GM23338 (cell line): ENCODE results near the gene MAP2K3. TPM values are rescaled to one million over a fixed set of nuclear protein-coding genes. Genes with fewer than 3 reads are reported as not detected.

Experiments
- ATAC-seq: fragments of 200-7000 bp; cut with Tn5 transposase; 3 replicates; pipeline ENCODE4 v1.9.1; 2020
- DNase-seq: peaks from one replicate; pipeline ENCODE4 v3.0.0-alpha.2; 2015; ENCODE audit warnings: low spot score
- H2AFZ ChIP-seq: fragments of 200-600 bp; sonication (generic); 2 replicates; pipeline ENCODE4 v1.8.0; 2016; ENCODE audit warnings: antibody characterized with exemption, mild to moderate bottlenecking, moderate library complexity
- H3F3A ChIP-seq: fragments of 200-600 bp; sonication (generic); replicated peaks from 2 replicates; pipeline ENCODE4 v1.8.0; 2017; ENCODE audit warnings: antibody characterized with exemption, mixed run types, low read depth
- H3K27ac ChIP-seq: fragments of 200-600 bp; sonication (generic); 2 replicates; pipeline ENCODE4 v1.6.1; 2016; ENCODE audit warnings: low read depth
- H3K27me3 ChIP-seq: fragments of 200-600 bp; sonication (generic); 2 replicates; pipeline ENCODE4 v1.8.0; 2016; ENCODE audit warnings: mild to moderate bottlenecking, mixed run types, moderate library complexity; ENCODE audit not compliant: insufficient read depth
- H3K36me3 ChIP-seq: fragments of 200-600 bp; sonication (generic); 2 replicates; pipeline ENCODE4 v1.8.0; 2016; ENCODE audit warnings: mild to moderate bottlenecking; ENCODE audit not compliant: insufficient read depth
- H3K4me1 ChIP-seq: fragments of 200-600 bp; sonication (generic); 2 replicates; pipeline ENCODE4 v1.8.0; 2016; ENCODE audit warnings: mild to moderate bottlenecking, moderate library complexity; ENCODE audit not compliant: insufficient read depth
- H3K4me2 ChIP-seq: fragments of 200-600 bp; sonication (generic); 2 replicates; pipeline ENCODE4 v1.7.1; 2017; ENCODE audit warnings: mixed run types
- H3K4me3 ChIP-seq: fragments of 200-600 bp; sonication (generic); 2 replicates; pipeline ENCODE4 v1.6.1; 2016; ENCODE audit warnings: mixed run types
- H3K79me2 ChIP-seq: fragments of 200-600 bp; sonication (generic); replicated peaks from 2 replicates; pipeline ENCODE4 v1.8.0; 2017; ENCODE audit warnings: mild to moderate bottlenecking; ENCODE audit not compliant: insufficient read depth
- H3K9me2 ChIP-seq: fragments of 200-600 bp; sonication (generic); 2 replicates; pipeline ENCODE4 v1.8.0; 2017; ENCODE audit not compliant: insufficient read depth
- H4K20me1 ChIP-seq: fragments of 200-600 bp; sonication (generic); replicated peaks from 2 replicates; pipeline ENCODE4 v1.8.0; 2017; ENCODE audit warnings: mild to moderate bottlenecking; ENCODE audit not compliant: insufficient read depth
- H3K27ac Mint-ChIP-seq: 2 replicates; pipeline ENCODE4 v1.8.0; 2020; ENCODE audit warnings: inconsistent platforms, mild to moderate bottlenecking, moderate library complexity, mixed read lengths
- H3K27me3 Mint-ChIP-seq: 3 replicates; pipeline ENCODE4 v1.8.0; 2022; ENCODE audit warnings: low read depth, mild to moderate bottlenecking, moderate library complexity, mixed read lengths, inconsistent platforms; ENCODE audit not compliant: insufficient read depth, poor library complexity
- H3K36me3 Mint-ChIP-seq: 3 replicates; pipeline ENCODE4 v1.8.0; 2021; ENCODE audit warnings: low read depth, mild to moderate bottlenecking, inconsistent platforms, moderate library complexity, mixed read lengths
- H3K4me1 Mint-ChIP-seq: 3 replicates; pipeline ENCODE4 v1.8.0; 2020; ENCODE audit warnings: mild to moderate bottlenecking, inconsistent platforms, mixed read lengths
- H3K4me3 Mint-ChIP-seq: 3 replicates; pipeline ENCODE4 v1.8.0; 2021; ENCODE audit warnings: moderate library complexity, mild to moderate bottlenecking, inconsistent platforms, mixed read lengths
- H3K9me3 Mint-ChIP-seq: 3 replicates; pipeline ENCODE4 v1.8.0; 2020; ENCODE audit warnings: moderate library complexity, mild to moderate bottlenecking, inconsistent platforms, mixed read lengths
- CREB1 ChIP-seq: fragments of 250-450 bp; sonication (Bioruptor Pico); IDR thresholded peaks from 2 replicates; pipeline ENCODE4 v1.5.0; 2020; ENCODE audit warnings: low read depth, mild to moderate bottlenecking, moderate library complexity
- CTCF ChIP-seq, 2 experiments: fragments of 200-600 bp in 1 of 2; sonication (generic) in 1 of 2; conservative IDR thresholded peaks; 2 replicates each; pipeline versions ENCODE4 v1.5.1 to v1.6.1; 2016 to 2017; ENCODE audit warnings: antibody characterized with exemption in 2 of 2, low read depth in 2 of 2, mild to moderate bottlenecking in 2 of 2, moderate library complexity in 1 of 2
- EZH2phosphoT487 ChIP-seq: fragments of 200-600 bp; sonication (generic); IDR thresholded peaks from one replicate; pipeline ENCODE4 v1.8.1; 2018; ENCODE audit warnings: antibody characterized with exemption; ENCODE audit not compliant: unreplicated experiment
- JUNB ChIP-seq: IDR thresholded peaks from one replicate; pipeline ENCODE4 v1.6.1; 2016; ENCODE audit warnings: antibody characterized with exemption; ENCODE audit not compliant: unreplicated experiment
- NANOG ChIP-seq: IDR thresholded peaks from 2 replicates; pipeline ENCODE4 v1.6.1; 2016; ENCODE audit warnings: antibody characterized with exemption, borderline replicate concordance
- POLR2AphosphoS5 ChIP-seq: IDR thresholded peaks from 2 replicates; pipeline ENCODE4 v1.6.1; 2016; ENCODE audit warnings: antibody characterized with exemption, low read depth
- STAT1 ChIP-seq: IDR thresholded peaks from one replicate; pipeline ENCODE4 v1.6.1; 2016; ENCODE audit warnings: antibody characterized with exemption; ENCODE audit not compliant: unreplicated experiment
- ZNF114 ChIP-seq: fragments of 250-450 bp; sonication (Bioruptor Pico); IDR thresholded peaks from 2 replicates; pipeline ENCODE4 v1.5.0; 2020; ENCODE audit warnings: mild to moderate bottlenecking, moderate library complexity
- polyA plus RNA-seq: library from polyadenylated mRNA; unstranded; fragments of >200 nt; fragmentation: Nextera tagmentation; extraction: Ambion mirVana; gene quantifications from 2 replicates; pipeline ENCODE4 v1.2.1, GENCODE V29; 2016
- total RNA-seq: library from RNA; depleted of rRNA; stranded (reverse); fragments of >200 nt; shearing (Covaris generic); gene quantifications from 2 replicates; pipeline ENCODE4 v1.2.3, GENCODE V29; 2014
- TF ChIP-seq, protein P1 (sequence below): IDR thresholded peaks from 2 replicates; pipeline ENCODE4 v1.6.1; 2016; ENCODE audit warnings: antibody characterized with exemption
- TF ChIP-seq, protein P2 (sequence below): IDR thresholded peaks from one replicate; pipeline ENCODE4 v1.6.1; 2018; ENCODE audit warnings: antibody characterized with exemption; ENCODE audit not compliant: unreplicated experiment

Gene MAP2K3
- total and polyA plus RNA-seq, 2 experiments from 2014 or later: 28.5 to 31.7 TPM

GRCh38 chr17:21286909-21287702 is 2.6 kb downstream of the MAP2K3 start:
- Mint-ChIP-seq H3K27me3 (peaks cover 26% of the 10 kb centered on the region), H3K4me3 (no peak overlapping the region), H3K4me1 (peaks cover 19% of the 10 kb centered on the region), H3K27ac (no peak overlapping the region), H3K9me3 (peaks cover 16% of the 10 kb centered on the region), H3K36me3 (peaks cover 8% of the 10 kb centered on the region)
- H3K27me3 ChIP-seq: peaks cover 21% of the 10 kb centered on the region
- TF ChIP-seq CREB1 (CRISPR knock-in tag) (no peak), CTCF (conservative IDR thresholded peaks at IDR 0.05; ENCODE audit: low read depth in 2 of 2) (no peak), EZH2phosphoT487 (no peak), STAT1 (no peak), JUNB (no peak), POLR2AphosphoS5 (no peak), NANOG (no peak), ZNF114 (no peak)
- TF ChIP-seq, protein P1, sequence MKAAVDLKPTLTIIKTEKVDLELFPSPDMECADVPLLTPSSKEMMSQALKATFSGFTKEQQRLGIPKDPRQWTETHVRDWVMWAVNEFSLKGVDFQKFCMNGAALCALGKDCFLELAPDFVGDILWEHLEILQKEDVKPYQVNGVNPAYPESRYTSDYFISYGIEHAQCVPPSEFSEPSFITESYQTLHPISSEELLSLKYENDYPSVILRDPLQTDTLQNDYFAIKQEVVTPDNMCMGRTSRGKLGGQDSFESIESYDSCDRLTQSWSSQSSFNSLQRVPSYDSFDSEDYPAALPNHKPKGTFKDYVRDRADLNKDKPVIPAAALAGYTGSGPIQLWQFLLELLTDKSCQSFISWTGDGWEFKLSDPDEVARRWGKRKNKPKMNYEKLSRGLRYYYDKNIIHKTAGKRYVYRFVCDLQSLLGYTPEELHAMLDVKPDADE: no peak
- TF ChIP-seq, protein P2, sequence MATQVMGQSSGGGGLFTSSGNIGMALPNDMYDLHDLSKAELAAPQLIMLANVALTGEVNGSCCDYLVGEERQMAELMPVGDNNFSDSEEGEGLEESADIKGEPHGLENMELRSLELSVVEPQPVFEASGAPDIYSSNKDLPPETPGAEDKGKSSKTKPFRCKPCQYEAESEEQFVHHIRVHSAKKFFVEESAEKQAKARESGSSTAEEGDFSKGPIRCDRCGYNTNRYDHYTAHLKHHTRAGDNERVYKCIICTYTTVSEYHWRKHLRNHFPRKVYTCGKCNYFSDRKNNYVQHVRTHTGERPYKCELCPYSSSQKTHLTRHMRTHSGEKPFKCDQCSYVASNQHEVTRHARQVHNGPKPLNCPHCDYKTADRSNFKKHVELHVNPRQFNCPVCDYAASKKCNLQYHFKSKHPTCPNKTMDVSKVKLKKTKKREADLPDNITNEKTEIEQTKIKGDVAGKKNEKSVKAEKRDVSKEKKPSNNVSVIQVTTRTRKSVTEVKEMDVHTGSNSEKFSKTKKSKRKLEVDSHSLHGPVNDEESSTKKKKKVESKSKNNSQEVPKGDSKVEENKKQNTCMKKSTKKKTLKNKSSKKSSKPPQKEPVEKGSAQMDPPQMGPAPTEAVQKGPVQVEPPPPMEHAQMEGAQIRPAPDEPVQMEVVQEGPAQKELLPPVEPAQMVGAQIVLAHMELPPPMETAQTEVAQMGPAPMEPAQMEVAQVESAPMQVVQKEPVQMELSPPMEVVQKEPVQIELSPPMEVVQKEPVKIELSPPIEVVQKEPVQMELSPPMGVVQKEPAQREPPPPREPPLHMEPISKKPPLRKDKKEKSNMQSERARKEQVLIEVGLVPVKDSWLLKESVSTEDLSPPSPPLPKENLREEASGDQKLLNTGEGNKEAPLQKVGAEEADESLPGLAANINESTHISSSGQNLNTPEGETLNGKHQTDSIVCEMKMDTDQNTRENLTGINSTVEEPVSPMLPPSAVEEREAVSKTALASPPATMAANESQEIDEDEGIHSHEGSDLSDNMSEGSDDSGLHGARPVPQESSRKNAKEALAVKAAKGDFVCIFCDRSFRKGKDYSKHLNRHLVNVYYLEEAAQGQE: no peak
- H3K27ac ChIP-seq: no peak overlapping the region
- no peaks in the 10 kb centered on the region for H3F3A ChIP-seq
- DNase-seq: no peak
- H4K20me1 ChIP-seq: peaks cover 10% of the 10 kb centered on the region
- H2AFZ ChIP-seq: no peak overlapping the region
- peaks cover 48% of the 10 kb centered on the region for H3K79me2 ChIP-seq
- H3K4me1 ChIP-seq: peaks cover 10% of the 10 kb centered on the region
- H3K4me2 ChIP-seq: no peak overlapping the region
- no peak for ATAC-seq
- H3K36me3 ChIP-seq: no peaks in the 10 kb centered on the region
- H3K4me3 ChIP-seq: no peak overlapping the region; the same call in 1 of the 2 replicates
- no peaks in the 10 kb centered on the region for H3K9me2 ChIP-seq
